ENCODE results near the gene C19orf85.

DNA sequence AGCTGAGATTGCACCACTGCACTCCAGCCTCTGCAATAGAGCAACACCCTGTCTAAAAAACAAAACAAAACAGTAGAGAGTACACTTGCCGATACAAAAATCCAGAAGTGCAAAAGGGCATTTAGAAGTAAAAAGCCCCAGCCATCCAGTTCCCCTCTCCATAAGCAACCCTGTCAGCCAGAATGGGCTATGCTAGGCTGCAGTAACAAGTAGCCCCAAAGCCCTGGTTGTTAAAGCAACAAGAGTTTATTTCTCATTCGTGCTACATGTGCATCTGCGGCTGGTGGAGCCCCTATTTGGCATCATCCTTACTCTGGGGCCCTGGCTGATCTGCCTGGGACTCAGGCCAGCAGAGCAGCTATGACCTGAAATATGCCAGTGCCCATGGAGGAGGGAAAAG is 40.0 kb downstream of the C19orf85 start:
- TF ChIP-seq, protein P1, sequence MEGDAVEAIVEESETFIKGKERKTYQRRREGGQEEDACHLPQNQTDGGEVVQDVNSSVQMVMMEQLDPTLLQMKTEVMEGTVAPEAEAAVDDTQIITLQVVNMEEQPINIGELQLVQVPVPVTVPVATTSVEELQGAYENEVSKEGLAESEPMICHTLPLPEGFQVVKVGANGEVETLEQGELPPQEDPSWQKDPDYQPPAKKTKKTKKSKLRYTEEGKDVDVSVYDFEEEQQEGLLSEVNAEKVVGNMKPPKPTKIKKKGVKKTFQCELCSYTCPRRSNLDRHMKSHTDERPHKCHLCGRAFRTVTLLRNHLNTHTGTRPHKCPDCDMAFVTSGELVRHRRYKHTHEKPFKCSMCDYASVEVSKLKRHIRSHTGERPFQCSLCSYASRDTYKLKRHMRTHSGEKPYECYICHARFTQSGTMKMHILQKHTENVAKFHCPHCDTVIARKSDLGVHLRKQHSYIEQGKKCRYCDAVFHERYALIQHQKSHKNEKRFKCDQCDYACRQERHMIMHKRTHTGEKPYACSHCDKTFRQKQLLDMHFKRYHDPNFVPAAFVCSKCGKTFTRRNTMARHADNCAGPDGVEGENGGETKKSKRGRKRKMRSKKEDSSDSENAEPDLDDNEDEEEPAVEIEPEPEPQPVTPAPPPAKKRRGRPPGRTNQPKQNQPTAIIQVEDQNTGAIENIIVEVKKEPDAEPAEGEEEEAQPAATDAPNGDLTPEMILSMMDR (IDR thresholded peaks at IDR 0.05): no peak
- no peak for TF ChIP-seq POLR2A (IDR thresholded peaks at IDR 0.05)
- no peak for TF ChIP-seq EP300 (IDR thresholded peaks at IDR 0.05)

Data from ovary (tissue), 3 donors.